ENCODE data around the gene PHF20. TPM values are rescaled to one million over a fixed set of nuclear protein-coding genes. Genes with fewer than 3 reads are reported as not detected.

Gene PHF20
- total RNA-seq, 1 donor from 2014 or later = 55.1 TPM

DNA sequence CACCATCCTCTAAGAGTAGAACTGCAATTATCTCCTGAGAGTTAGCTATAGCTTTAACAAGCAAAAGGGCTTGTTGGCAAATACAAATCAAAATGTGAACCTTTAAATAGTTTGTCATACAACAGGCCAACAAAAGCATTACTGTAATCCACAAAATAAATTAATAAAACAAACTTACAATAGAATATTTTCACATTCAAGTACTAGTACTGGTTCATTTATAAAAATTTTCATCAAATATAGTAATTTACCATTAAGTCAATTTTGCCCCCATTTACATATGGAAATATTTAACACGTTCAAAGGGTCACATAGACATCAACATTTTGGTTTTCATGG is 39.2 kb upstream of the PHF20 start:
- peaks cover 30% of the 10 kb centered on the region for H3K4me1 Mint-ChIP-seq (ENCODE audit: low read depth)
- H3K9me3 Mint-ChIP-seq = no peaks in the 10 kb centered on the region
- intact Hi-C loops (cut with micrococcal nuclease) = no loop called here
- peak overlapping the region; percentile 8 for H3K4me3 Mint-ChIP-seq (ENCODE audit: low read depth)
- peaks cover 82% of the 10 kb centered on the region for H3K36me3 Mint-ChIP-seq (ENCODE audit: low read depth)
- no peaks in the 10 kb centered on the region for H3K27me3 Mint-ChIP-seq (ENCODE audit: low read depth)
- no peak for DNase-seq (ENCODE audit: low spot score)
- no peak overlapping the region for H3K27ac Mint-ChIP-seq

- intact Hi-C loops (cut with micrococcal nuclease) = no loop called here
These were observed 37.4 kb upstream of the PHF20 start for GRCh38 chr20:35734374-35734773.

GRCh38 chr20:35734777-35735649 is 36.8 kb upstream of the PHF20 start:
- H3K36me3 Mint-ChIP-seq (ENCODE audit: low read depth) = peaks cover 91% of the 10 kb centered on the region
- no peak overlapping the region for H3K4me3 Mint-ChIP-seq (ENCODE audit: low read depth)
- no peak overlapping the region for H3K27ac Mint-ChIP-seq
- no peaks in the 10 kb centered on the region for H3K27me3 Mint-ChIP-seq (ENCODE audit: low read depth)
- H3K4me1 Mint-ChIP-seq (ENCODE audit: low read depth) = peaks cover 45% of the 10 kb centered on the region
- no peak for DNase-seq (ENCODE audit: low spot score)
- H3K9me3 Mint-ChIP-seq = no peaks in the 10 kb centered on the region
- intact Hi-C loops (cut with micrococcal nuclease) = no loop called here

More at GRCh38 chr20:35734374-35734773, 37.4 kb upstream of the PHF20 start:
- Mint-ChIP-seq H3K4me1 (ENCODE audit: low read depth) (peaks cover 41% of the 10 kb centered on the region), H3K27ac (peak overlapping the region; percentile 19), H3K36me3 (ENCODE audit: low read depth) (peaks cover 91% of the 10 kb centered on the region), H3K4me3 (ENCODE audit: low read depth) (peak overlapping the region; percentile 27), H3K9me3 (no peaks in the 10 kb centered on the region), H3K27me3 (ENCODE audit: low read depth) (no peaks in the 10 kb centered on the region)
- DNase-seq (ENCODE audit: low spot score) = no peak

- intact Hi-C loops (cut with micrococcal nuclease) = no loop called here
- H3K36me3 Mint-ChIP-seq (ENCODE audit: low read depth) = peaks cover 92% of the 10 kb centered on the region
- DNase-seq (ENCODE audit: low spot score) = no peak
- H3K27ac Mint-ChIP-seq = peak overlapping the region; percentile 33
- peaks cover 47% of the 10 kb centered on the region for H3K4me1 Mint-ChIP-seq (ENCODE audit: low read depth)
- peak overlapping the region; percentile 30 for H3K4me3 Mint-ChIP-seq (ENCODE audit: low read depth)
- no peaks in the 10 kb centered on the region for H3K27me3 Mint-ChIP-seq (ENCODE audit: low read depth)
- H3K9me3 Mint-ChIP-seq = no peaks in the 10 kb centered on the region
These were observed 35.9 kb upstream of the PHF20 start for GRCh38 chr20:35735826-35736470.

DNA sequence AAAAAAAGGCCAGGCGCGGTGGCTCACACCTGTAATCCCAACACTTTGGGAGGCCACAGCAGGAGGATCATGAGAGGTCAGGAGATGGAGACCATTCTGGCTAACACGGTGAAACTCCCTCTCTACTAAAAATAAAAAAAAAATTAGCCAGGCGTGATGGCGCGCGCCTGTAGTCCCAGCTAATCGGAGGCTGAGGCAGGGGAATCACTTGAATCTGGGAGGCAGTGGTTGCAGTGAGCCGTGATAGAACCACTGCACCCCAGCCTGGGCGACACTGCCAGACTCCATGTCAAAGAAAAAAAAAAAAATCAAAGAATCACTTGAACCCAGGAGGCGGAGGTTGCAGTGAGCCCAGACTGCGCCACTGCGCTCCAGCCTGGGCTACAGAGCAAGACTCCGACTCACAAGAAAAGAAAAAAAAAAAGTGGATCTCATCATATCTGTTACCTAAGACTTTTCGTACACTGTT is 33.9 kb upstream of the PHF20 start:
- Mint-ChIP-seq H3K9me3 (no peaks in the 10 kb centered on the region), H3K27me3 (ENCODE audit: low read depth) (no peaks in the 10 kb centered on the region), H3K4me1 (ENCODE audit: low read depth) (peaks cover 41% of the 10 kb centered on the region), H3K27ac (peak overlapping the region; percentile 25), H3K36me3 (ENCODE audit: low read depth) (peaks cover 86% of the 10 kb centered on the region), H3K4me3 (ENCODE audit: low read depth) (peak overlapping the region; percentile 52)
- intact Hi-C loops (cut with micrococcal nuclease) = no loop called here
- no peak for DNase-seq (ENCODE audit: low spot score)

DNA sequence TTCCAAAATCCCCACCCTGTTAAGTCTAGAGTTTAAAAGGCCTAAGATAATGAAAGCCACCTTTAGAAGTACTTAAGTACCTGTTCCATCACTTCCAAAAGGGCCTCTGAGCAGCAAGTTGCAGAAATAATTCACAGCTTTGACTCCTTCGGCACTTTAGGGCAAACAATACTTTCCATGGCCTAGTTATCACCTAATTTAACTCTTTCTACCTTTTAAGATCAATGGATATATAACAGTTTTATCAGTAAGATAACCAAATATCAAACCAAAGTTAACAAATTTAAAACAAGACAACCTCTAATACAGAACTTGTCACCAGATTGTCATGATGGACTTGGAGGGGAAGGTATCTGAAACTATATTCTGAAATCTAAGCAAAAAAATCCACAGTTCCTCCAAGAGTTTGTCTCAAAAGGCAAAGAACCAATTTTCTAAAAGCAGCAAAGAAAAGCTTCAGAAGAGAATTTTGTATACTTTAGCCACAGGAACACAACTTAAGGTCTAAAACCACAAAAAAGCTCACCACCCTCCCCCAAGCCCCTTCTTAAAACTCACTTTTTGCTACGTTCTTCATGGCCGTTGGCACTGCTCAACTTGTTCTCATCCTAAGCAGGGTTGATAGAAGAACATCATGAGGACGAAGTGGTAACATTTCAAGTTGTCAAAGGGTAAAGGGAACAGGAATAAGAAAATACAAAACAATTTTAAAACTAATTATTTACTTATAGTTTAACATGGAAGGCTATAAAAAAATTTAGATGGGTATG is 33.2 kb upstream of the PHF20 start:
- intact Hi-C loops (cut with micrococcal nuclease) = no loop called here
- peaks cover 45% of the 10 kb centered on the region for H3K4me1 Mint-ChIP-seq (ENCODE audit: low read depth)
- peak overlapping the region; percentile 52 for H3K4me3 Mint-ChIP-seq (ENCODE audit: low read depth)
- DNase-seq (ENCODE audit: low spot score) = no peak
- H3K9me3 Mint-ChIP-seq = no peaks in the 10 kb centered on the region
- H3K27me3 Mint-ChIP-seq (ENCODE audit: low read depth) = no peaks in the 10 kb centered on the region
- peaks cover 79% of the 10 kb centered on the region for H3K36me3 Mint-ChIP-seq (ENCODE audit: low read depth)
- H3K27ac Mint-ChIP-seq = peak overlapping the region; percentile 25

- intact Hi-C loops (cut with micrococcal nuclease) = loop anchor here (5.0 kb wide), 2 partner anchors 143 to 647 kb away; partner anchors contain the start of gene TRPC4AP
- H3K4me1 Mint-ChIP-seq (ENCODE audit: low read depth) = peaks cover 42% of the 10 kb centered on the region
- DNase-seq (ENCODE audit: low spot score) = no peak
These were observed 32.3 kb upstream of the PHF20 start for GRCh38 chr20:35739294-35740163.

GRCh38 chr20:35741892-35742740 is 29.7 kb upstream of the PHF20 start, which contains the start of gene RBM39:
TSS of gene RBM39 (minus strand) at chr20:35742260. CDS start at chr20:35740874, 1,386 bp downstream.
- H3K9me3 Mint-ChIP-seq = no peaks in the 10 kb centered on the region
- H3K36me3 Mint-ChIP-seq (ENCODE audit: low read depth) = peaks cover 45% of the 10 kb centered on the region
- peak within 1 kb of the TSS; percentile 99 for H3K27ac Mint-ChIP-seq
- H3K4me1 Mint-ChIP-seq (ENCODE audit: low read depth) = peaks cover 34% of the 10 kb centered on the region
- peak within 1 kb of the TSS; percentile 97 for H3K4me3 Mint-ChIP-seq (ENCODE audit: low read depth)
- H3K27me3 Mint-ChIP-seq (ENCODE audit: low read depth) = no peaks in the 10 kb centered on the region
- intact Hi-C loops (cut with micrococcal nuclease) = loop anchor here (1.0 to 5.0 kb wide), 8 partner anchors 29 to 650 kb away; partner anchors contain the start of genes CEP250, CPNE1, NFS1 and RBM12
- DNase-seq (ENCODE audit: low spot score) = peak; percentile 100

More at GRCh38 chr20:35739294-35740163, 32.3 kb upstream of the PHF20 start:
- Mint-ChIP-seq H3K27ac (peak overlapping the region; percentile 54), H3K36me3 (ENCODE audit: low read depth) (peaks cover 70% of the 10 kb centered on the region), H3K27me3 (ENCODE audit: low read depth) (no peaks in the 10 kb centered on the region), H3K4me3 (ENCODE audit: low read depth) (peak overlapping the region; percentile 97), H3K9me3 (no peaks in the 10 kb centered on the region)

GRCh38 chr20:35742741-35743523 is 28.9 kb upstream of the PHF20 start:
- H3K4me1 Mint-ChIP-seq (ENCODE audit: low read depth) = peaks cover 34% of the 10 kb centered on the region
- H3K36me3 Mint-ChIP-seq (ENCODE audit: low read depth) = peaks cover 37% of the 10 kb centered on the region
- no peaks in the 10 kb centered on the region for H3K27me3 Mint-ChIP-seq (ENCODE audit: low read depth)
- intact Hi-C loops (cut with micrococcal nuclease) = loop anchor here (1.0 to 5.0 kb wide), 8 partner anchors 28 to 651 kb away; partner anchors contain the start of genes CEP250, CPNE1, NFS1 and RBM12
- peak overlapping the region; percentile 97 for H3K4me3 Mint-ChIP-seq (ENCODE audit: low read depth)
- no peaks in the 10 kb centered on the region for H3K9me3 Mint-ChIP-seq
- no peak for DNase-seq (ENCODE audit: low spot score)
- H3K27ac Mint-ChIP-seq = peak overlapping the region; percentile 99

DNA sequence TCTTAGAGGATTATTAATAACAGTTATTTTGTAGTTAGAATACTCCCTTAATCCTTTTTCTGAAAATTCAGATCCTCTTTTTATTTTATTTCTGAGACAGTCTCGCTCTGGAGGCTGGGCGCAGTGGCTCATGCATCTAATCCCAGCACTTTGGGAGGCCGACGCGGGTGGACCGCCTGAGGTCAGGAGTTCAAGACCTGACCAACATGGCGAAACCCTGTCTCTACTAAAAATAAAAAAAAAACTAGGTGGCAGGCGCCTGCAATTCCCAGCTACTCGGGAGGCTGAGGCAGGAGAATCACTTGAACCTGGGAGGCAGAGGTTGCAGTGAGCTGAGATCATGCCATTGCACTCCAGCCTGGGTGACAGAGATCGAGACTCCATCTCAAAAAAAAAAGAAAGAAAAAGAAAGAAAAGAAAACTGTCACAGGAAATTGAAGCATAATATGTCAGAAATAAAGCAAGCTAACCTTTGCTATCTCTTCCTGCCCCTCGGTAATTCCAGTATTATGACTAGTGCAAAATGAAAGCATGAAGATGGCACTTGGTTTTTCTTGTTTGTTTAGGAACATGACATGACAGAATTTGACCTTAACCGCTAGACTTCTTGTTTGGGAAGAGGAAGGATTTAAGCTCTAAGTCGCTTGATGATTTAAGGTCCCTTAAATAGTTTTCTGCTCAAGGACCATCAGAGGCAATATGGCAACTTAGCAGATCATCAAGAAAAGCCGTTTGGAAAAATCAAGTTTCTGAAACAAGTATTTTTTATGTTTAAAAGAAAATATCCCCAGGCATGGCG is 27.9 kb upstream of the PHF20 start:
- DNase-seq (ENCODE audit: low spot score) = no peak
- peaks cover 25% of the 10 kb centered on the region for H3K4me1 Mint-ChIP-seq (ENCODE audit: low read depth)
- no peaks in the 10 kb centered on the region for H3K27me3 Mint-ChIP-seq (ENCODE audit: low read depth)
- peaks cover 28% of the 10 kb centered on the region for H3K36me3 Mint-ChIP-seq (ENCODE audit: low read depth)
- peak overlapping the region; percentile 99 for H3K27ac Mint-ChIP-seq
- no peaks in the 10 kb centered on the region for H3K9me3 Mint-ChIP-seq
- intact Hi-C loops (cut with micrococcal nuclease) = loop anchor here (2.0 to 5.0 kb wide), 4 partner anchors 45 to 652 kb away; partner anchors contain the start of genes CEP250, NFS1, ROMO1 and TRPC4AP
- H3K4me3 Mint-ChIP-seq (ENCODE audit: low read depth) = peak overlapping the region; percentile 97

Measured in activated T-helper 2 cell treated with anti-CD3 and anti-CD28 coated beads, Interferon-gamma antibody, Interleukin-2, Interleukin-4, amounts not matched to agents 10 μg/mL and 5 μg/mL and 100 μg/mL, durations not matched to agents 14 hours and 24 hours and 36 hours (primary cell).